H9 (cell line): ENCODE results near the gene FAM89B. TPM values are rescaled to one million over a fixed set of nuclear protein-coding genes. Genes with fewer than 3 reads are reported as not detected.

Source experiments
- DNase-seq: peaks from one replicate; pipeline ENCODE4 v3.0.0-alpha.2; 2017
- H2AFZ ChIP-seq: one replicate; pipeline ENCODE4 v1.6.1; 2013; ENCODE audit warnings: mild to moderate bottlenecking, low read length, control low read depth, moderate library complexity
- H2AK5ac ChIP-seq: 2 replicates; pipeline ENCODE4 v1.6.1; 2013; ENCODE audit warnings: low read length, control low read depth, mixed read lengths; ENCODE audit not compliant: insufficient read length
- H2BK120ac ChIP-seq: one replicate; pipeline ENCODE4 v1.6.1; 2013; ENCODE audit warnings: low read depth, mild to moderate bottlenecking, low read length, control low read depth, inconsistent platforms; ENCODE audit not compliant: poor library complexity, severe bottlenecking
- H2BK12ac ChIP-seq: 2 replicates; pipeline ENCODE4 v1.6.1; 2013; ENCODE audit warnings: low read length, control low read depth, mixed read lengths, low read depth; ENCODE audit not compliant: insufficient read length
- H2BK15ac ChIP-seq: 2 replicates; pipeline ENCODE4 v1.6.1; 2013; ENCODE audit warnings: low read depth, low read length, control low read depth
- H2BK20ac ChIP-seq: one replicate; pipeline ENCODE4 v1.6.1; 2013; ENCODE audit warnings: low read depth, mild to moderate bottlenecking, low read length, control low read depth, inconsistent platforms; ENCODE audit not compliant: poor library complexity, severe bottlenecking
- H2BK5ac ChIP-seq: 2 replicates; pipeline ENCODE4 v1.6.1; 2013; ENCODE audit warnings: low read length, control low read depth, mixed read lengths; ENCODE audit not compliant: insufficient read length
- H3K14ac ChIP-seq: 2 replicates; pipeline ENCODE4 v1.6.1; 2013; ENCODE audit warnings: low read length, control low read depth; ENCODE audit not compliant: insufficient read depth
- H3K18ac ChIP-seq: 2 replicates; pipeline ENCODE4 v1.6.1; 2013; ENCODE audit warnings: low read depth, mild to moderate bottlenecking, mixed read lengths, low read length, control low read depth; ENCODE audit not compliant: insufficient read length
- H3K23ac ChIP-seq: 2 replicates; pipeline ENCODE4 v1.6.1; 2013; ENCODE audit warnings: low read length, control low read depth, mixed read lengths, low read depth; ENCODE audit not compliant: insufficient read length
- H3K23me2 ChIP-seq: 2 replicates; pipeline ENCODE4 v1.6.1; 2013; ENCODE audit warnings: low read depth, mild to moderate bottlenecking, mixed read lengths, low read length, control low read depth; ENCODE audit not compliant: insufficient read length, poor library complexity, severe bottlenecking
- H3K27ac ChIP-seq: 2 replicates; pipeline ENCODE4 v1.5.1; 2013; ENCODE audit warnings: low read length, control low read depth, mixed read lengths, low read depth; ENCODE audit not compliant: insufficient read length
- H3K27me3 ChIP-seq: 2 replicates; pipeline ENCODE4 v1.6.1; 2013; ENCODE audit warnings: low read length, control low read depth, inconsistent platforms; ENCODE audit not compliant: insufficient read depth
- H3K4ac ChIP-seq: 2 replicates; pipeline ENCODE4 v1.6.1; 2013; ENCODE audit warnings: low read depth, mild to moderate bottlenecking, control low read depth, inconsistent platforms, low read length, moderate library complexity
- H3K4me1 ChIP-seq: 2 replicates; pipeline ENCODE4 v1.6.1; 2013; ENCODE audit warnings: low read length, control low read depth, inconsistent platforms; ENCODE audit not compliant: insufficient read depth
- H3K4me2 ChIP-seq: 2 replicates; pipeline ENCODE4 v1.6.1; 2013; ENCODE audit warnings: low read length, control low read depth, mixed read lengths; ENCODE audit not compliant: insufficient read length, insufficient read depth
- H3K56ac ChIP-seq: 2 replicates; pipeline ENCODE4 v1.6.1; 2013; ENCODE audit warnings: low read depth, mild to moderate bottlenecking, mixed read lengths, low read length, control low read depth; ENCODE audit not compliant: insufficient read length
- H3K79me1 ChIP-seq: 2 replicates; pipeline ENCODE4 v1.6.1; 2013; ENCODE audit warnings: low read depth, mild to moderate bottlenecking, moderate library complexity, low read length, control low read depth, inconsistent platforms; ENCODE audit not compliant: insufficient read depth, poor library complexity, severe bottlenecking
- H3K79me2 ChIP-seq: 2 replicates; pipeline ENCODE4 v1.6.1; 2013; ENCODE audit warnings: low read length, control low read depth, inconsistent platforms; ENCODE audit not compliant: insufficient read depth
- H3K9ac ChIP-seq: 2 replicates; pipeline ENCODE4 v1.6.1; 2013; ENCODE audit warnings: low read length, control low read depth, mixed read lengths; ENCODE audit not compliant: insufficient read length; ENCODE audit errors: extremely low read depth
- H3K9me3 ChIP-seq: one replicate; pipeline ENCODE4 v1.6.1; 2013; ENCODE audit warnings: low read depth, low read length, inconsistent platforms; ENCODE audit not compliant: control insufficient read depth
- H3T11ph ChIP-seq: one replicate; pipeline ENCODE4 v1.6.1; 2013; ENCODE audit warnings: mild to moderate bottlenecking, low read length, control low read depth, inconsistent platforms
- H4K20me1 ChIP-seq: one replicate; pipeline ENCODE4 v1.6.1; 2013; ENCODE audit not compliant: control insufficient read depth, insufficient read length, insufficient read depth
- H4K5ac ChIP-seq: 2 replicates; pipeline ENCODE4 v1.6.1; 2013; ENCODE audit warnings: low read depth, mild to moderate bottlenecking, mixed read lengths, low read length, control low read depth; ENCODE audit not compliant: insufficient read length
- H4K8ac ChIP-seq: replicated peaks from 2 replicates; pipeline ENCODE4 v1.6.1; 2013; ENCODE audit warnings: low read length, control low read depth, mixed read lengths, low read depth; ENCODE audit not compliant: insufficient read length
- H4K91ac ChIP-seq: 2 replicates; pipeline ENCODE4 v1.6.1; 2013; ENCODE audit warnings: low read depth, mild to moderate bottlenecking, moderate library complexity, mixed read lengths, low read length, control low read depth; ENCODE audit not compliant: insufficient read length
- H3K27ac Mint-ChIP-seq, 3 experiments: 2 replicates in 2 of 3; 3 replicates in 1 of 3; pipeline ENCODE4 v1.8.0; 2020 to 2021; ENCODE audit warnings: mixed read lengths in 3 of 3, mild to moderate bottlenecking in 1 of 3, moderate library complexity in 1 of 3
- H3K27me3 Mint-ChIP-seq: 2 replicates; pipeline ENCODE4 v1.8.0; 2021; ENCODE audit warnings: low read depth, mild to moderate bottlenecking, moderate library complexity, mixed read lengths
- H3K36me3 Mint-ChIP-seq, 3 experiments: 2 replicates in 2 of 3; 3 replicates in 1 of 3; pipeline ENCODE4 v1.8.0; 2020 to 2021; ENCODE audit warnings: low read depth in 3 of 3, mixed read lengths in 3 of 3; ENCODE audit not compliant: insufficient read depth in 1 of 3
- H3K4me1 Mint-ChIP-seq, 2 experiments: 2 replicates each; pipeline ENCODE4 v1.8.0; 2020; ENCODE audit warnings: mixed read lengths in 2 of 2
- H3K4me3 Mint-ChIP-seq, 2 experiments: 2 replicates in 1 of 2; 3 replicates in 1 of 2; pipeline ENCODE4 v1.8.0; 2020 to 2021; ENCODE audit warnings: mild to moderate bottlenecking in 2 of 2, mixed read lengths in 2 of 2, moderate library complexity in 1 of 2
- H3K9me3 Mint-ChIP-seq, 2 experiments: 2 replicates in 1 of 2; 3 replicates in 1 of 2; pipeline ENCODE4 v1.8.0; 2020; ENCODE audit warnings: mild to moderate bottlenecking in 2 of 2, mixed read lengths in 2 of 2, moderate library complexity in 1 of 2
- WGBS: extraction: QIAGEN DNeasy Blood & Tissue Kit; methylation state at CpG from one replicate; pipeline ENCODE4 v1.1.7; 2013; ENCODE audit warnings: missing lambda C conversion rate, low lambda C conversion rate, mixed read lengths; ENCODE audit not compliant: insufficient read length; ENCODE audit errors: extremely low coverage; 5-methylcytosine and 5-hydroxymethylcytosine counted together
- total RNA-seq: library from RNA; stranded (reverse); gene quantifications from 2 replicates; pipeline ENCODE4 v1.2.1, GENCODE V29; 2021
- TF ChIP-seq, protein P1 (sequence below): fragments of 200-600 bp; sonication (generic); conservative IDR thresholded peaks from 3 replicates; pipeline ENCODE4 v1.8.0; 2021; ENCODE audit warnings: antibody characterized with exemption, mild to moderate bottlenecking

Gene FAM89B
- total RNA-seq, 1 experiment from 2014 or later: 21.7 TPM

DNA sequence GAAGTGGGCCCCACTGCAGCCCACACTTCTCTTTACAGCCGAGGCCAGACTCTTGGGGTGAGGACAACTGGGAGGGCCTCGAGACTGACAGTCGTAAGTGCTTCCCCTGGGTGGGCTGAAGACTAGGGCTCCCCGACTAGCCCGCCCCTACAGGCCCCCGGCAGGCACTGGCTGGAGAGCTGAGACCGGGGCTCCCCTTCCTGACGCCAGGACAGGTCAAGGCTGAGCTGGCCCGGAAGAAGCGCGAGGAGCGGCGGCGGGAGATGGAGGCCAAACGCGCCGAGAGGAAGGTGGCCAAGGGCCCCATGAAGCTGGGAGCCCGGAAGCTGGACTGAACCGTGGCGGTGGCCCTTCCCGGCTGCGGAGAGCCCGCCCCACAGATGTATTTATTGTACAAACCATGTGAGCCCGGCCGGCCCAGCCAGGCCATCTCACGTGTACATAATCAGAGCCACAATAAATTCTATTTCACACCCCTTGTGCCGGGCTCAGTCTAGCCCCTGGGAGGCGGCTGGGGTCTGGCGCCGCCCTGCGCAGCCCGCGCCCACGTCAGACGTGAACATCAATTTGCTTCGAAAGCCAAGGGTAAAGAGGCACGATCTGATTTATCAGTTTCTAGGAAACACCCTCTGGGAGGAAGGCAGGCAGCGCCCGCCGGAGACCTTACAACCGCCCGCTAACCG, 34.0 kb upstream of the FAM89B start:
- no peak overlapping the region for H2AK5ac ChIP-seq
- H2BK5ac ChIP-seq: no peak overlapping the region
- no peak overlapping the region for H3K14ac ChIP-seq
- peak overlapping the region; percentile 27 to 44; a peak in 2 of 5 replicates for H3K4me3 Mint-ChIP-seq
- peaks cover 2% of the 10 kb centered on the region for H4K20me1 ChIP-seq
- no peak overlapping the region for H3K27ac ChIP-seq
- H4K8ac ChIP-seq: no peak overlapping the region
- H3K9me3 ChIP-seq: no peaks in the 10 kb centered on the region
- H3K27me3 ChIP-seq: no peaks in the 10 kb centered on the region
- H3K4me1 ChIP-seq: no peaks in the 10 kb centered on the region
- no CpG with 5 or more reads among the region's 43 CpGs for WGBS
- no peak overlapping the region for H3T11ph ChIP-seq
- peaks cover 13% of the 10 kb centered on the region for H3K23me2 ChIP-seq
- no peaks in the 10 kb centered on the region for H3K9me3 Mint-ChIP-seq
- no peak overlapping the region for H4K91ac ChIP-seq
- H3K4ac ChIP-seq: no peak overlapping the region
- TF ChIP-seq, protein P1, sequence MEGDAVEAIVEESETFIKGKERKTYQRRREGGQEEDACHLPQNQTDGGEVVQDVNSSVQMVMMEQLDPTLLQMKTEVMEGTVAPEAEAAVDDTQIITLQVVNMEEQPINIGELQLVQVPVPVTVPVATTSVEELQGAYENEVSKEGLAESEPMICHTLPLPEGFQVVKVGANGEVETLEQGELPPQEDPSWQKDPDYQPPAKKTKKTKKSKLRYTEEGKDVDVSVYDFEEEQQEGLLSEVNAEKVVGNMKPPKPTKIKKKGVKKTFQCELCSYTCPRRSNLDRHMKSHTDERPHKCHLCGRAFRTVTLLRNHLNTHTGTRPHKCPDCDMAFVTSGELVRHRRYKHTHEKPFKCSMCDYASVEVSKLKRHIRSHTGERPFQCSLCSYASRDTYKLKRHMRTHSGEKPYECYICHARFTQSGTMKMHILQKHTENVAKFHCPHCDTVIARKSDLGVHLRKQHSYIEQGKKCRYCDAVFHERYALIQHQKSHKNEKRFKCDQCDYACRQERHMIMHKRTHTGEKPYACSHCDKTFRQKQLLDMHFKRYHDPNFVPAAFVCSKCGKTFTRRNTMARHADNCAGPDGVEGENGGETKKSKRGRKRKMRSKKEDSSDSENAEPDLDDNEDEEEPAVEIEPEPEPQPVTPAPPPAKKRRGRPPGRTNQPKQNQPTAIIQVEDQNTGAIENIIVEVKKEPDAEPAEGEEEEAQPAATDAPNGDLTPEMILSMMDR: no peak
- H3K27me3 Mint-ChIP-seq: peaks cover 30% of the 10 kb centered on the region
- H3K4me1 Mint-ChIP-seq: peaks cover 2 to 9% of the 10 kb centered on the region in 2 experiments; a peak in 3 of 4 replicates
- H2AFZ ChIP-seq: no peak overlapping the region
- H2BK12ac ChIP-seq: no peak overlapping the region
- no peak overlapping the region for H3K18ac ChIP-seq
- peaks cover 0 to 30% (median 23%) of the 10 kb centered on the region in 3 experiments for H3K36me3 Mint-ChIP-seq
- H4K5ac ChIP-seq: no peak overlapping the region
- no peak overlapping the region for H3K27ac Mint-ChIP-seq
- H3K56ac ChIP-seq: no peak overlapping the region
- no peak for DNase-seq
- no peak overlapping the region for H3K9ac ChIP-seq
- no peak overlapping the region for H2BK20ac ChIP-seq
- no peaks in the 10 kb centered on the region for H3K79me2 ChIP-seq
- H3K23ac ChIP-seq: no peak overlapping the region
- H3K79me1 ChIP-seq: no peaks in the 10 kb centered on the region
- no peak overlapping the region for H2BK15ac ChIP-seq
- H3K4me2 ChIP-seq: no peak overlapping the region
- no peak overlapping the region for H2BK120ac ChIP-seq
